ENCODE data around the gene UBAC2. TPM values are rescaled to one million over a fixed set of nuclear protein-coding genes. Genes with fewer than 3 reads are reported as not detected.

The UBAC2 gene
- total RNA-seq, 1 experiment from 2014 or later: 45.8 TPM

- TF ChIP-seq CTCF (conservative IDR thresholded peaks at IDR 0.05; ENCODE audit: low read depth, low read length): no peak
- TF ChIP-seq EZH2 (IDR thresholded peaks at IDR 0.05; ENCODE audit: borderline replicate concordance, low read depth, low read length, poor library complexity, severe bottlenecking): no peak
- intact Hi-C loops (cut with micrococcal nuclease; ENCODE audit: unreplicated experiment): no loop called here
- BruUV-seq (replicated peaks): no TSS peak
- POLR2A ChIA-PET (ENCODE audit: low non-redundant PET): no interaction called here
- H3K4me1 ChIP-seq (ENCODE audit: insufficient read depth, low read length, poor library complexity, severe bottlenecking): no peaks in the 10 kb centered on the region
- no peaks in the 10 kb centered on the region for H3K9me3 ChIP-seq (ENCODE audit: low read depth, low read length, poor library complexity, severe bottlenecking)
- CTCF ChIA-PET: no interaction called here
- H3K36me3 ChIP-seq (ENCODE audit: insufficient read depth, low read length, poor library complexity, severe bottlenecking): no peaks in the 10 kb centered on the region
- DNase-seq (ENCODE audit: low spot score): no peak
- H3K27me3 ChIP-seq (replicated peaks; ENCODE audit: insufficient read depth, low read depth, low read length, poor library complexity): no peaks in the 10 kb centered on the region
- no peak overlapping the region for H3K27ac ChIP-seq (ENCODE audit: low read depth, low read length, poor library complexity, severe bottlenecking)
- no peak overlapping the region for H3K4me3 ChIP-seq (ENCODE audit: low read depth, low read length, poor library complexity, severe bottlenecking)
Measured at GRCh38 chr13:99331881-99332293, 131.2 kb downstream of the UBAC2 start.

- Histone ChIP-seq H3K27me3 (replicated peaks; ENCODE audit: insufficient read depth, low read depth, low read length, poor library complexity) (no peaks in the 10 kb centered on the region), H3K27ac (ENCODE audit: low read depth, low read length, poor library complexity, severe bottlenecking) (no peak overlapping the region), H3K36me3 (ENCODE audit: insufficient read depth, low read length, poor library complexity, severe bottlenecking) (peaks cover under 1% of the 10 kb centered on the region), H3K4me3 (ENCODE audit: low read depth, low read length, poor library complexity, severe bottlenecking) (no peak overlapping the region), H3K4me1 (ENCODE audit: insufficient read depth, low read length, poor library complexity, severe bottlenecking) (no peaks in the 10 kb centered on the region), H3K9me3 (ENCODE audit: low read depth, low read length, poor library complexity, severe bottlenecking) (no peaks in the 10 kb centered on the region)
- BruUV-seq (replicated peaks): no TSS peak
- ChIA-PET POLR2A (ENCODE audit: low non-redundant PET) (no interaction called here), CTCF (no interaction called here)
- TF ChIP-seq CTCF (conservative IDR thresholded peaks at IDR 0.05; ENCODE audit: low read depth, low read length): no peak
- no peak for TF ChIP-seq EZH2 (IDR thresholded peaks at IDR 0.05; ENCODE audit: borderline replicate concordance, low read depth, low read length, poor library complexity, severe bottlenecking)
- intact Hi-C loops (cut with micrococcal nuclease; ENCODE audit: unreplicated experiment): no loop called here
- DNase-seq (ENCODE audit: low spot score): no peak
Measured at GRCh38 chr13:99332456-99332855, 131.8 kb downstream of the UBAC2 start.

GRCh38 chr13:99334221-99334620 lies 133.6 kb downstream of the UBAC2 start:
- intact Hi-C loops (cut with micrococcal nuclease; ENCODE audit: unreplicated experiment): no loop called here
- POLR2A ChIA-PET (ENCODE audit: low non-redundant PET): no interaction called here
- no peak overlapping the region for H3K4me3 ChIP-seq (ENCODE audit: low read depth, low read length, poor library complexity, severe bottlenecking)
- DNase-seq (ENCODE audit: low spot score): no peak
- no peaks in the 10 kb centered on the region for H3K9me3 ChIP-seq (ENCODE audit: low read depth, low read length, poor library complexity, severe bottlenecking)
- TF ChIP-seq EZH2 (IDR thresholded peaks at IDR 0.05; ENCODE audit: borderline replicate concordance, low read depth, low read length, poor library complexity, severe bottlenecking): no peak
- TF ChIP-seq CTCF (conservative IDR thresholded peaks at IDR 0.05; ENCODE audit: low read depth, low read length): no peak
- no TSS peak for BruUV-seq (replicated peaks)
- H3K27me3 ChIP-seq (replicated peaks; ENCODE audit: insufficient read depth, low read depth, low read length, poor library complexity): no peaks in the 10 kb centered on the region
- no peak overlapping the region for H3K27ac ChIP-seq (ENCODE audit: low read depth, low read length, poor library complexity, severe bottlenecking)
- H3K4me1 ChIP-seq (ENCODE audit: insufficient read depth, low read length, poor library complexity, severe bottlenecking): no peaks in the 10 kb centered on the region
- CTCF ChIA-PET: interaction anchor here (0.6 kb wide), 1 partner anchor 16 kb away, joined by 3 read pairs; no protein-coding TSS in a partner anchor
- H3K36me3 ChIP-seq (ENCODE audit: insufficient read depth, low read length, poor library complexity, severe bottlenecking): peaks cover 2% of the 10 kb centered on the region
